ENCODE measurements around the gene SPTLC3. TPM values are rescaled to one million over a fixed set of nuclear protein-coding genes. Genes with fewer than 3 reads are reported as not detected.
"Not testable (repeated sequence)": the region's sequence is repeated elsewhere in the genome, so short reads cannot be mapped to it uniquely, and the experiment has no call there.

Gene SPTLC3
- not detected in 2 replicates for total RNA-seq (2014; rRNA removed; shearing (Covaris generic))

- in situ Hi-C loops (cut with HindIII; ENCODE audit: low sequenced_read_pairs), result no loop called here
- no peak for DNase-seq (ENCODE audit: low spot score)
These were observed at the start of gene SPTLC3 for GRCh38 chr20:13008761-13009681. Gene SPTLC3, plus strand, starts transcription at chr20:13008972. Its CDS starts 296 bp downstream, at chr20:13009268.

DNA sequence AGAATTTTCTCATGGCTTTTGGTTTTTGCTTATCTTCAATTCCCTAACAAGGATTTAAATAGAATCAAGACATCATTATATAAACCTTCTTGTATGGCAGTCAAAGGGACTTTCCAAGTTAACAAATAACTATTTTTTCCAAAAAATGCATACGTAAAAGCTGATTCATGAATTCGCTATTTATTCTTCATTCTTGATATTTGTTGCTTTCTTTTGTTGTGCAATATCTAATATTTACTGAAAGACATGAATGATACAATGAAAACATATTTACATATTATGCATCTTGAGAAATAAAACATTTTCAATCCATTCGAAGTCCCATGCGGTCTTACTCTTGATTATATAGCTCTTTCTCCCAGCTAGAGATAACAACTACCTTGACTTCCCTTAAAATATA, 47.0 kb upstream of the SPTLC3 start:
- DNase-seq (ENCODE audit: low spot score), result no peak
- in situ Hi-C loops (cut with HindIII; ENCODE audit: low sequenced_read_pairs), result no loop called here

- in situ Hi-C loops (cut with HindIII; ENCODE audit: low sequenced_read_pairs), result no loop called here
- no peak for DNase-seq (ENCODE audit: low spot score)
These were observed 45.9 kb upstream of the SPTLC3 start for GRCh38 chr20:12962895-12963294.

DNA sequence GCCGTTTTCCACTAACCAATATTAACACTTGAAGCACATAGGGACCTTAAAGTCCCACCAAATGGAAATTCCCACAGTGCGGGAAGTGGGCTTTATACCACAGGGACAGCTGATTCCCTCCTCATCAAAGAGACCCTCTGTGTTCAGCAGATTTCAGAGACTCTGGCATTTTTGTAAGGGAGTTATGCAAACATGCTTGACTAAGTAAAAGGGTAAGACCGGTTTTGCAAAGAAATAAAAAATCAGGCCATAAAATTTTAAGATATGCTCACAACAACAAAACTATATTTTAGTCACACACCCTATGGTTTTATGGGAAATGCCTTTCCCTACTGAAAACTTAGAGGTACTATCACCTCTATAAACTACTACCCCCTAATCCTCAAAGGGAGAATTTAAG, 45.4 kb upstream of the SPTLC3 start:
- no peak for DNase-seq (ENCODE audit: low spot score)

GRCh38 chr20:12965212-12965869, 43.4 kb upstream of the SPTLC3 start:
- in situ Hi-C loops (cut with HindIII; ENCODE audit: low sequenced_read_pairs), result no loop called here
- DNase-seq (ENCODE audit: low spot score), result no peak

More for the DNA sequence above, 45.4 kb upstream of the SPTLC3 start:
- in situ Hi-C loops (cut with HindIII; ENCODE audit: low sequenced_read_pairs), result no loop called here

DNA sequence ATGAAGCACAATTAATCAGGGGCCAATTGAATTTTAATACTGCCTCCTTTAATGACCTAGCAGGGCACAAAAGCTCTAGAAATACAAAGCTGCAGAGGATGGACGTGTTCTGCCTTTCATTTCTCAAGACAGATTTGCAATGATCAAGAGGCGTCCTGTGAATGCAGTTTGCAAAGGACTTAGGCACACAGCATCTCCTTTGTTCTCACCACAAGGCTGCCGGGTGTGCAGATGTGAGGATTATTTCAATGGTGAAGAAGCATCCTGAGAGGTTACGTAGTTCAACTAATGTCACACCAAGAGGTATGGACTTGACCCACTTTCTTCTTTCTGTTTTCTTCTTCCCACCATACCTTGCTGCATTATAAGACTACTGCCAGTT, 42.9 kb upstream of the SPTLC3 start:
- in situ Hi-C loops (cut with HindIII; ENCODE audit: low sequenced_read_pairs), result no loop called here
- DNase-seq (ENCODE audit: low spot score), result no peak

DNA sequence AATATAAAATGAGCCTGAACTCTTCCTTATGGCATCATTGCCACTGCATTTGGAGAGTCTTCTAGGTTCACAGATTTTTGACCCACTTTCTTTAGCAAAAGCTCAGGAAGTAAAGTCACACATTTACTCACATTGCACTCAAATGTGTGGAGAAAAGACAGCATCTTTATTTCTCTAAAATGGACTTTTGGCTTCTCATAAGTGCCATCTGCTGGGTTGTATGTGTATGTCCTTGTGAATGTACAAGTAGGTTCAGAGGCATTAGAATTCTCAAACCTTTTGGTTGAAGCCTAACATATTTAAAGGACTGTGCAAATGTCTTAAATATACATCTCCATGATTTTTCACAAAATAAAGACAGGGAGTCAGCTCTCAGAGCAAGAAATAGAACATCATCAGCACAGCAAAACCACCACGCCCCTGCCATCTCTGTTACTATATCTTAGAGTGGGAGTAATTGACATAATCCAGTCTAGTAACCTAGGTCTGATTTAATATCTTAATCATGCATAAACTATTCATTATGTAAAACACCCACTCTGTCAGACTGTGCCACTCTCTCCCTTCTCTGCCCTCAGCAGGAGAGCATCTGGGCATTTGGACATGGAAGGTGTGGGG, 42.2 kb upstream of the SPTLC3 start:
- DNase-seq (ENCODE audit: low spot score), result peak; percentile 59
- in situ Hi-C loops (cut with HindIII; ENCODE audit: low sequenced_read_pairs), result no loop called here

- in situ Hi-C loops (cut with HindIII; ENCODE audit: low sequenced_read_pairs), result no loop called here
- DNase-seq (ENCODE audit: low spot score), result no peak
These were observed 40.8 kb upstream of the SPTLC3 start for GRCh38 chr20:12967932-12968331.

GRCh38 chr20:12968472-12968871, 40.3 kb upstream of the SPTLC3 start:
- DNase-seq (ENCODE audit: low spot score), result no peak
- in situ Hi-C loops (cut with HindIII; ENCODE audit: low sequenced_read_pairs), result no loop called here

- no peak for DNase-seq (ENCODE audit: low spot score)
- in situ Hi-C loops (cut with HindIII; ENCODE audit: low sequenced_read_pairs), result no loop called here
These were observed 39.6 kb upstream of the SPTLC3 start for GRCh38 chr20:12969071-12969669.

GRCh38 chr20:12970372-12970821, 38.4 kb upstream of the SPTLC3 start:
- DNase-seq (ENCODE audit: low spot score), result peak; percentile 15
- in situ Hi-C loops (cut with HindIII; ENCODE audit: low sequenced_read_pairs), result no loop called here

GRCh38 chr20:12975833-12976608, 32.8 kb upstream of the SPTLC3 start:
- DNase-seq (ENCODE audit: low spot score), result no peak
- in situ Hi-C loops (cut with HindIII; ENCODE audit: low sequenced_read_pairs), result no loop called here

DNA sequence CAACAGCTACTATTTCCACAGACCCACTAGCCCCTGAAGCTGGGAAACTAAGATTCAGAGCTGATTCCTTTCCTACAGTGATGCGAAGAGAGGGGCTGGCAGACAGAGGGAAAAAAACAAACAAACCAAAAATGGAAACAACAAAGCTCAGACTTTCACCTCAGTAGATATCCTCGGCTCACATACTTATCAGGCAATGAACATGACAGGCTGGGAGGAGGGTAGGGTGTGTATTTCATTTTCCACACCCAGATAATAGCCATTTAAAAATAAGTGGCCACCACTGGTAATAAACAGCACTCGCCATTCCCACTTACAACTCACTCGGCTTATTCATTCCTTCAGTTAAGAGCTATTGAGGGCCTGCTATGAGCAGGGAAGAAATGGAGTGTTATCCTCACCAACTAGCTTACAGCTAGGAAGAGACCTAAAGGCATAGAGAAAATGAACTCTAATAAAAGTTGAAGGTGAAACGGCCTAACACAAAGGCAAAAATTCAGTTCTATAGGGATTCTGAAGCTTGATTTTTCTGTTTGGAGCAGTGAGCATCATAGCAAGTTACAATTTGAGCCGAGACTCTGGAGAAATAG, 32.0 kb upstream of the SPTLC3 start:
- in situ Hi-C loops (cut with HindIII; ENCODE audit: low sequenced_read_pairs), result no loop called here
- DNase-seq (ENCODE audit: low spot score), result no peak

DNA sequence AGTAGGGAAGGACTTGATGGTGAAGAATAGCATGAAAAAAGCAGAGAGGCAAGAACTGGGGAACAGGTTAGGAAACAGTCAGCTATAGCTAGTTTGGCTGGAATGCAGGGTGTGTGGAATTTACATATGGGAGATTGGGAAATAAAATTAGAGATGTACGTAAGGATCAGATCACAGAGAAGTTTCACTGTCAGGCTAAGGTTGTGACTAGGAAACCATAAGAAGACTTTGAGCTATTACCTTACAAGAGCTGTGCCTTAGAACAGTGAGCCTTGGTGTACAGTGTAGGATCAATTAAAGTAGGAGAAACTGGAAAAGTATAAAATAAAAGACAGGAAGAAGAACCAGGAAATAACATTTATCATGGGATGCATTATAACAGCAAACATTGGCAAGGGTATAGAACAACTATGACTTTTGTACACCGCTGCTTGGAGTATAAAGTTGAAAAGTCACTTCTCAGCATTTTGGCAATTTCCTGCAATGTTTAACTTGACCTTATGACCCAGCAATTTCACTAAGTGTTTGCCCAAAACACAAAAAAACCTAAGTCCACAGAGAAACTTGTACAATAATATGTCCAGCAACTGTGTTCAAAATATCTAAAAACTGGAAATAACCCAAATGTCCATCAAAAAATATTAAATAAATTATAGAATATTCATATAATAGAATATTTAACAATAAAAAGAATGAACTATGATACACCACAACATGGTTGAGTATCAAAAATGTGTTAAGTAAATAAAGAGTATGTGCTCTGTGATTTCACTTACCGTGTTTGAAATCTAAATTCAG, 31.2 kb upstream of the SPTLC3 start:
- in situ Hi-C loops (cut with HindIII; ENCODE audit: low sequenced_read_pairs), result no loop called here
- DNase-seq (ENCODE audit: low spot score), result no peak

- no peak for DNase-seq (ENCODE audit: low spot score)
- in situ Hi-C loops (cut with HindIII; ENCODE audit: low sequenced_read_pairs), result no loop called here
These were observed 30.7 kb upstream of the SPTLC3 start for GRCh38 chr20:12978126-12978394.

GRCh38 chr20:12978613-12979495, 29.9 kb upstream of the SPTLC3 start:
- DNase-seq (ENCODE audit: low spot score), result no peak
- in situ Hi-C loops (cut with HindIII; ENCODE audit: low sequenced_read_pairs), result no loop called here

DNA sequence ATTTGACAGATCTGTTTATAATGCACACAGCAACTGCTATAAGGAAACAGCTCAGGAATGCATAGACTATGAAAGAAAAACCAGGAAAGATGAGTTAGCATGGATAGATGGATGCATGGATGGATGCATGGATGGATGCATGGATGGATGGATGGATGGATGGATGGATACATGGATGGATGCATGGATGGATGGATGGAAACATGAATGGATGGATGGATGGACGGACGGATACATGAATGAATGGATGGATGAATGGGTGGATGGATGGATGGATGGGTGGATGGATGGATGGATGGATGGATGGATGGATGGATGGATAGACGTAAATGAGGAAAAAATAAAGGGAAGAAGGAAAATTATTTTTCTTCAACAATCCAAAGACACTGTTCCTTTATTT, 29.1 kb upstream of the SPTLC3 start:
- DNase-seq (ENCODE audit: low spot score); in situ Hi-C loops (cut with HindIII; ENCODE audit: low sequenced_read_pairs): not testable (repeated sequence)
